ENCODE results near the gene DPP4. TPM values are rescaled to one million over a fixed set of nuclear protein-coding genes. Genes with fewer than 3 reads are reported as not detected.

DPP4 gene
- total RNA-seq, 1 donor from 2014 or later, result 0.82 TPM

GRCh38 chr2:162063281-162063680, 10.7 kb downstream of the DPP4 start:
- H3K27me3 Mint-ChIP-seq (ENCODE audit: low read depth), result no peaks in the 10 kb centered on the region
- no peak for TF ChIP-seq CTCF (conservative IDR thresholded peaks at IDR 0.05)
- H3K36me3 Mint-ChIP-seq (ENCODE audit: low read depth), result no peaks in the 10 kb centered on the region
- peaks cover 5% of the 10 kb centered on the region for H3K4me1 Mint-ChIP-seq
- no peak for DNase-seq (ENCODE audit: low read depth, low spot score)
- H3K4me3 Mint-ChIP-seq, result no peak overlapping the region
- H3K9me3 Mint-ChIP-seq, result no peaks in the 10 kb centered on the region
- H3K27ac Mint-ChIP-seq (ENCODE audit: unreplicated experiment), result no peak overlapping the region

- Mint-ChIP-seq H3K4me1 (peaks cover 5% of the 10 kb centered on the region), H3K9me3 (peaks cover 2% of the 10 kb centered on the region), H3K4me3 (no peak overlapping the region), H3K27me3 (ENCODE audit: low read depth) (no peaks in the 10 kb centered on the region), H3K36me3 (ENCODE audit: low read depth) (no peaks in the 10 kb centered on the region), H3K27ac (ENCODE audit: unreplicated experiment) (no peak overlapping the region)
- no peak for TF ChIP-seq CTCF (conservative IDR thresholded peaks at IDR 0.05)
- no peak for DNase-seq (ENCODE audit: low read depth, low spot score)
Observed at GRCh38 chr2:162062559-162062958, 11.5 kb downstream of the DPP4 start.

GRCh38 chr2:162061021-162061420, 13.0 kb downstream of the DPP4 start:
- H3K36me3 Mint-ChIP-seq (ENCODE audit: low read depth), result peaks cover 6% of the 10 kb centered on the region
- no peaks in the 10 kb centered on the region for H3K27me3 Mint-ChIP-seq (ENCODE audit: low read depth)
- H3K4me1 Mint-ChIP-seq, result peaks cover 5% of the 10 kb centered on the region
- no peak overlapping the region for H3K4me3 Mint-ChIP-seq
- no peak for TF ChIP-seq CTCF (conservative IDR thresholded peaks at IDR 0.05)
- H3K27ac Mint-ChIP-seq (ENCODE audit: unreplicated experiment), result peak overlapping the region; percentile 7
- DNase-seq (ENCODE audit: low read depth, low spot score), result no peak
- H3K9me3 Mint-ChIP-seq, result peaks cover 8% of the 10 kb centered on the region

GRCh38 chr2:162060532-162060931, 13.5 kb downstream of the DPP4 start:
- TF ChIP-seq CTCF (conservative IDR thresholded peaks at IDR 0.05), result no peak
- H3K9me3 Mint-ChIP-seq, result peaks cover 8% of the 10 kb centered on the region
- no peak for DNase-seq (ENCODE audit: low read depth, low spot score)
- no peak overlapping the region for H3K4me3 Mint-ChIP-seq
- no peaks in the 10 kb centered on the region for H3K27me3 Mint-ChIP-seq (ENCODE audit: low read depth)
- H3K36me3 Mint-ChIP-seq (ENCODE audit: low read depth), result peaks cover 6% of the 10 kb centered on the region
- H3K4me1 Mint-ChIP-seq, result peaks cover 5% of the 10 kb centered on the region
- no peak overlapping the region for H3K27ac Mint-ChIP-seq (ENCODE audit: unreplicated experiment)

GRCh38 chr2:162058973-162059668, 14.9 kb downstream of the DPP4 start:
- peaks cover 5% of the 10 kb centered on the region for H3K4me1 Mint-ChIP-seq
- TF ChIP-seq CTCF (conservative IDR thresholded peaks at IDR 0.05), result no peak
- no peak overlapping the region for H3K27ac Mint-ChIP-seq (ENCODE audit: unreplicated experiment)
- no peak overlapping the region for H3K4me3 Mint-ChIP-seq
- H3K36me3 Mint-ChIP-seq (ENCODE audit: low read depth), result peaks cover 6% of the 10 kb centered on the region
- no peak for DNase-seq (ENCODE audit: low read depth, low spot score)
- no peaks in the 10 kb centered on the region for H3K27me3 Mint-ChIP-seq (ENCODE audit: low read depth)
- peaks cover 8% of the 10 kb centered on the region for H3K9me3 Mint-ChIP-seq

Measured in neural crest cell (in vitro differentiated cells).